ENCODE measurements around the gene GLG1.

DNA sequence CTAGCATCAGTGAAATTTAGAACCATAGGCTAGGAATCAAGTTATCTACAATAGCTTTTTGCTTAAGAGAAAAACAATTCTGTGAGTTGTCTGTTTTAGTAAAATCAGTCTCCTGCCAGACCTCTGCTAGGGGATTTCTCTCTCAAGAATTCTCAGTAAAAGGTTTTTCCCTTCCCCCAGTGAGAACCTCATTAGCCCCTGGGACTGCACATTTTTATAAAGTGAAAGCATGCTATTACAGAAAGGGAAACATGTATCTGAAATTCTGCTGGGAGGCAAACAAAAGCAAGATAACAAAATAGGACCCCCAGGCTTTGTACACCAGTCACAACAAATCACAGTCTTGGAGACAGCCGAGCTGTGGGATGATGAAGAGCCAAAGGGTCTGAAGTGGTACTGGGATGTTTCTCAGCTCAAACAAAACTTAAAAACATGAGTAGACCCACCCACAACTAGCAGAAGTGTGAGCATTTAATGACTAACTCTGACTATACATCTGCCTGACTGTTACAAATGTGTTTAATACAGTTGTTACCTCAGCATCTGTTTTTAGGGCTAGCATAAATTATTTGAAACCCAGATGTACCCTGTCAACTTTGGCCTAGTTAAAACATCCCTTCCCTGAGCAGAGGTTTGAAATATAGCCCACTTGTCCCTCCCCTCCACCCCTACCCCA lies 20.0 kb upstream of the GLG1 start:
- TF ChIP-seq, protein P1, sequence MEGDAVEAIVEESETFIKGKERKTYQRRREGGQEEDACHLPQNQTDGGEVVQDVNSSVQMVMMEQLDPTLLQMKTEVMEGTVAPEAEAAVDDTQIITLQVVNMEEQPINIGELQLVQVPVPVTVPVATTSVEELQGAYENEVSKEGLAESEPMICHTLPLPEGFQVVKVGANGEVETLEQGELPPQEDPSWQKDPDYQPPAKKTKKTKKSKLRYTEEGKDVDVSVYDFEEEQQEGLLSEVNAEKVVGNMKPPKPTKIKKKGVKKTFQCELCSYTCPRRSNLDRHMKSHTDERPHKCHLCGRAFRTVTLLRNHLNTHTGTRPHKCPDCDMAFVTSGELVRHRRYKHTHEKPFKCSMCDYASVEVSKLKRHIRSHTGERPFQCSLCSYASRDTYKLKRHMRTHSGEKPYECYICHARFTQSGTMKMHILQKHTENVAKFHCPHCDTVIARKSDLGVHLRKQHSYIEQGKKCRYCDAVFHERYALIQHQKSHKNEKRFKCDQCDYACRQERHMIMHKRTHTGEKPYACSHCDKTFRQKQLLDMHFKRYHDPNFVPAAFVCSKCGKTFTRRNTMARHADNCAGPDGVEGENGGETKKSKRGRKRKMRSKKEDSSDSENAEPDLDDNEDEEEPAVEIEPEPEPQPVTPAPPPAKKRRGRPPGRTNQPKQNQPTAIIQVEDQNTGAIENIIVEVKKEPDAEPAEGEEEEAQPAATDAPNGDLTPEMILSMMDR (conservative IDR thresholded peaks at IDR 0.05) = no peak
- no peak for TF ChIP-seq EZH2 (IDR thresholded peaks at IDR 0.05; ENCODE audit: low read depth)

Measured in PC-9 (cell line).